HG03108 (cell line): Measurements from ENCODE around the gene UQCC2.

ENCODE experiments used
- ATAC-seq: cut with Tn5 transposase; IDR thresholded peaks from one replicate; pipeline ENCODE4 v1.9.1; 2021; ENCODE audit warnings: moderate library complexity; ENCODE audit not compliant: unreplicated experiment

Gene UQCC2

GRCh38 chr6:33692078-33692759 lies 19.3 kb downstream of the UQCC2 start:
- ATAC-seq, result no peak

GRCh38 chr6:33691456-33692077 lies 19.9 kb downstream of the UQCC2 start:
- no peak for ATAC-seq

GRCh38 chr6:33690766-33691165 lies 20.7 kb downstream of the UQCC2 start:
- ATAC-seq, result no peak

- no peak for ATAC-seq
These were observed 21.6 kb downstream of the UQCC2 start for GRCh38 chr6:33689879-33690278.

GRCh38 chr6:33689148-33689494 lies 22.4 kb downstream of the UQCC2 start:
- ATAC-seq, result no peak

GRCh38 chr6:33688451-33689147 lies 22.9 kb downstream of the UQCC2 start:
- ATAC-seq, result no peak

GRCh38 chr6:33688006-33688405 lies 23.5 kb downstream of the UQCC2 start:
- ATAC-seq, result no peak

- ATAC-seq, result no peak
These were observed 24.2 kb downstream of the UQCC2 start for GRCh38 chr6:33686981-33687975.

- no peak for ATAC-seq
These were observed 25.1 kb downstream of the UQCC2 start for GRCh38 chr6:33686225-33686924.

- no peak for ATAC-seq
These were observed 25.9 kb downstream of the UQCC2 start for GRCh38 chr6:33685411-33686224.

GRCh38 chr6:33684983-33685382 lies 26.5 kb downstream of the UQCC2 start:
- no peak for ATAC-seq

- ATAC-seq, result no peak
These were observed 27.0 kb downstream of the UQCC2 start for GRCh38 chr6:33684428-33684896.

GRCh38 chr6:33683576-33684427 lies 27.7 kb downstream of the UQCC2 start:
- no peak for ATAC-seq

- no peak for ATAC-seq
These were observed 28.4 kb downstream of the UQCC2 start for GRCh38 chr6:33683051-33683571.

- no peak for ATAC-seq
These were observed 29.2 kb downstream of the UQCC2 start for GRCh38 chr6:33682341-33682740.

GRCh38 chr6:33679761-33680160 lies 31.7 kb downstream of the UQCC2 start:
- no peak for ATAC-seq

- no peak for ATAC-seq
These were observed 32.5 kb downstream of the UQCC2 start for GRCh38 chr6:33678932-33679490.
